ENCODE data around the gene EHBP1L1. TPM values are rescaled to one million over a fixed set of nuclear protein-coding genes. Genes with fewer than 3 reads are reported as not detected.

Gene EHBP1L1
- total RNA-seq, 2 donors from 2014 or later, result 20.5 to 85.3 TPM

GRCh38 chr11:65548395-65548794 lies 27.5 kb upstream of the EHBP1L1 start:
- no peak for TF ChIP-seq CTCF (IDR thresholded peaks at IDR 0.05)
- Histone ChIP-seq H3K9me3 (no peaks in the 10 kb centered on the region), H3K27me3 (no peaks in the 10 kb centered on the region), H3K4me3 (no peak overlapping the region), H3K36me3 (peaks cover 22% of the 10 kb centered on the region), H3K4me1 (peaks cover 0 to 6% of the 10 kb centered on the region in 2 donors), H3K27ac (no peak overlapping the region)
- no peak for DNase-seq (ENCODE audit: low spot score)

GRCh38 chr11:65549096-65549495 lies 26.8 kb upstream of the EHBP1L1 start:
- H3K36me3 ChIP-seq, result peaks cover 28% of the 10 kb centered on the region
- TF ChIP-seq CTCF (IDR thresholded peaks at IDR 0.05), result no peak

GRCh38 chr11:65551572-65552387 lies 24.1 kb upstream of the EHBP1L1 start:
- H3K27ac ChIP-seq, result no peak overlapping the region
- peaks cover 0 to 36% of the 10 kb centered on the region in 2 donors for H3K4me1 ChIP-seq
- H3K9me3 ChIP-seq, result no peaks in the 10 kb centered on the region
- peak in 1 of 2 donors; percentile 42 for TF ChIP-seq CTCF (IDR thresholded peaks at IDR 0.05)
- no peak overlapping the region for H3K4me3 ChIP-seq
- no peak for DNase-seq (ENCODE audit: low spot score)
- H3K27me3 ChIP-seq, result no peaks in the 10 kb centered on the region
- H3K36me3 ChIP-seq, result peaks cover 28% of the 10 kb centered on the region

More at GRCh38 chr11:65549096-65549495, 26.8 kb upstream of the EHBP1L1 start:
- H3K4me3 ChIP-seq, result no peak overlapping the region
- no peak for DNase-seq (ENCODE audit: low spot score)
- no peak overlapping the region for H3K27ac ChIP-seq
- no peaks in the 10 kb centered on the region for H3K9me3 ChIP-seq
- no peaks in the 10 kb centered on the region for H3K27me3 ChIP-seq
- peaks cover 0 to 10% of the 10 kb centered on the region in 2 donors for H3K4me1 ChIP-seq

- Histone ChIP-seq H3K4me1 (peaks cover 0 to 38% of the 10 kb centered on the region in 2 donors), H3K27me3 (no peaks in the 10 kb centered on the region), H3K27ac (no peak overlapping the region), H3K36me3 (peaks cover 25% of the 10 kb centered on the region), H3K9me3 (no peaks in the 10 kb centered on the region), H3K4me3 (no peak overlapping the region)
- no peak for DNase-seq (ENCODE audit: low spot score)
- no peak for TF ChIP-seq CTCF (IDR thresholded peaks at IDR 0.05)
Measured at GRCh38 chr11:65552388-65552951, 23.4 kb upstream of the EHBP1L1 start.

- no peak overlapping the region for H3K27ac ChIP-seq
- peaks cover 22% of the 10 kb centered on the region for H3K36me3 ChIP-seq
- H3K4me3 ChIP-seq, result no peak overlapping the region
- DNase-seq (ENCODE audit: low spot score), result no peak
- H3K4me1 ChIP-seq, result peaks cover 0 to 41% of the 10 kb centered on the region in 2 donors
- no peaks in the 10 kb centered on the region for H3K9me3 ChIP-seq
- no peaks in the 10 kb centered on the region for H3K27me3 ChIP-seq
- no peak for TF ChIP-seq CTCF (IDR thresholded peaks at IDR 0.05)
Measured at GRCh38 chr11:65553301-65554001, 22.4 kb upstream of the EHBP1L1 start.

Data from right atrium auricular region (tissue), 2 donors.